GM18873 (cell line): Measurements from ENCODE around the gene DLL1.

Source experiments
- ATAC-seq: cut with Tn5 transposase; IDR thresholded peaks from one replicate; pipeline ENCODE4 v1.9.1; 2021; ENCODE audit warnings: mild to moderate bottlenecking, moderate library complexity, moderate number of reproducible peaks; ENCODE audit not compliant: unreplicated experiment, low FRiP score

The DLL1 gene

DNA sequence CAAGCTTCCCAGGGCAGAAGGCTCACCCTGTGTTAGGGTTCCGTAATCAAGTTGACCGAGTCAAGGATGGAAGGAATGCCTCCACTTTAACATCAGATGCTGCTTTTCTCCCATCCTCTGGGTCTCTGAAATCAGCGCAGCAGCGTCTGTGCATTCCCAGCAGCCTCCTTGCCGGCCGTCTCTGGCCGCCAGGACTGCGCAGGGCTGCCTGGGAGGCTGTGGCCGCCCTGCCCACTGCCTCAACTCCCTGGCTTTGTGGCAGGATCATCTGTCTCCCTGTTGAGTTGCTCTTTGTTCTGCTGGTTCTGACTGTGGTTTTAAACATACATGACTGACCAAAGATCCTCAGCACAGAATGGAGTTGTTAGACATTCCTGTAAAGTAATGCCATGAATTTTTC, 56.5 kb downstream of the DLL1 start:
- ATAC-seq, result no peak

DNA sequence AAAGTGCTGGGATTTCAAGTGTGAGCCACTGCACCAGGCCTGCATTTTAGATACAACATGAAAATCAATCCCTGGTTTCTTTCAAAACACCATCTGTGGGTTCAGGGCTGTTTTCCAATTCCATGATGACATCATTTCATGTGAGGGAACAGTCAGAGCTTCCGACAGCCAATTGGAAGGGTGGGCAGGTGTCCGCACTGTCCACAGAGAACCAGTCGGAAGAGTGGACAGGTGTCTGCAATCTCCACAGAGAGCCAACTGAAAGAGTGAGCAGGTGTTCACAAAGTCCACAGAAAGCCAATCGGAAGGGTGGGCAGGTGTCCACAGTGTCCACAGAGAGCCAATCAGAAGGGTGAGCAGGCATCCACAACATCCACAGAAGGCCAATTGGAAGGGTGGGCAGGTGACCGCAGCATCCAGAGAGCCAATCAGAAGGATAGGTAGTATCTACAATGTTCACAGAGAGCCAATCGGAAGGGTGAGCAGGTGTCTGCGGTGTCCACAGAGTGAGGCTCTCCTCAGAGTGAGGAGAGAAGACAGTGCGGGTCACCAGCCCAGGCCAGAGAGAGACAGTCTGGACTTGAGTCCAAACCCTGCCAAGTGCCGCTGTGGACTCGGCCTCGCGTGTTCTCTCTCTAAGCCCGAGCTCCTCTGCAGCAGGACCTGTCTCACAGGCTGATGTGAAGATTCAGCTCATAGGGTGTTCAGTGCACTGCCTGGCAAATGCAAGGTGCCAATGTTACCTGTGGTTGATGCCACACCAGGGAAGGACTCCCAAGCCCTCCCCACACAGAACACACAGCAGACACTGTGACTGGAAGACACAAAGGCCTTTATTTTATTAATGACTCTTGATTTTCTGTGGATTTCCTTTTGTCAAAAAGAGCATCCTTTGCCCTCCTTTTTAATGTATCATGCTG, 57.3 kb downstream of the DLL1 start:
- no peak for ATAC-seq
